ENCODE data around the gene CABP4.

Gene CABP4

DNA sequence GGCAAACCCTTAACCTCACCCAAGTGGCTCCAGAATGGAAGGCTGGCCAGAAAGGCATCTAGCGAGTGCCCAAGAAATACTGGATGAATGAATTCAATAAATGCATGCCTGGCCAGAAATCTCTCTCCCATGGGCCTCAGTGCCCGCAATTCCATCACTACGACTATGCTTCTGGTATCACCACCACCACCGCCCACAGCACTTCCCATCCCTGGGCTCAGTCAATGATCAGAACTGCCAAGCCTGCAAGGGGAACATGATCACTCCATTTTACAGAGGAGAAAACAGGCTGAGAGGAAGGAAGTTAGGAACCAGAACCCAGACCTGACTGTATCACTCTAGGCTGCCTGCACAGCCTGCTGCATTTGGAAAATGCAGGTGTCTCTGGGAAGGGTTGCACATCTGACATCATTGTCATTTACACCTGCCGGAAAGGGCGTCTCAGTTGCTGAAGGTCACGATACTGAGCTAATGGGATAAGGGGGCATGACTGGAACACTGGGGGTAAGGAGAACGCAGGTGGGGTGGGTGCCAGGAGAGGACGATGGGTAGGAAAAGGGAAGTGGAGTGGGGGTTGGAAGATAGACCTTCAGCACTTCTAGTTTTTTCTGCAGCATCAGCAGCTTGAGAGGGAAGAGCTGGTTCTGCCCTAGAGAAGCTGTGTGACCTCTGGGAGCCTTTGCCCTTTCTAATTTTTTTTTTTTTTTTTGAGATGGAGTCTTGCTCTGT lies 5.9 kb upstream of the CABP4 start:
- no peaks in the 10 kb centered on the region for H3K9me3 Mint-ChIP-seq
- H3K27ac Mint-ChIP-seq, result peak overlapping the region; percentile 80
- no peaks in the 10 kb centered on the region for H3K27me3 Mint-ChIP-seq
- DNase-seq (no peak), ATAC-seq (replicated peaks) (peak; percentile 12 to 36)
- peaks cover 47 to 81% of the 10 kb centered on the region in 2 donors for H3K4me1 Mint-ChIP-seq
- H3K4me3 Mint-ChIP-seq, result no peak overlapping the region
- H3K36me3 Mint-ChIP-seq, result no peaks in the 10 kb centered on the region

- Mint-ChIP-seq H3K36me3 (no peaks in the 10 kb centered on the region), H3K27ac (peak overlapping the region; percentile 94), H3K27me3 (no peaks in the 10 kb centered on the region), H3K4me3 (peak overlapping the region in 1 of 2 donors; percentile 32), H3K9me3 (no peaks in the 10 kb centered on the region), H3K4me1 (peaks cover 38 to 81% of the 10 kb centered on the region in 2 donors)
- ATAC-seq (replicated peaks) (no peak), DNase-seq (no peak)
Measured at GRCh38 chr11:67450796-67451657, 4.1 kb upstream of the CABP4 start.

- no peak for DNase-seq
- no peaks in the 10 kb centered on the region for H3K36me3 Mint-ChIP-seq
- peak overlapping the region; percentile 94 for H3K27ac Mint-ChIP-seq
- ATAC-seq (replicated peaks), result no peak
- H3K27me3 Mint-ChIP-seq, result no peaks in the 10 kb centered on the region
- H3K4me1 Mint-ChIP-seq, result peaks cover 36 to 82% of the 10 kb centered on the region in 2 donors
- H3K4me3 Mint-ChIP-seq, result peak overlapping the region; percentile 32 to 51
- H3K9me3 Mint-ChIP-seq, result no peaks in the 10 kb centered on the region
Measured at GRCh38 chr11:67451658-67451976, 3.5 kb upstream of the CABP4 start.

DNA sequence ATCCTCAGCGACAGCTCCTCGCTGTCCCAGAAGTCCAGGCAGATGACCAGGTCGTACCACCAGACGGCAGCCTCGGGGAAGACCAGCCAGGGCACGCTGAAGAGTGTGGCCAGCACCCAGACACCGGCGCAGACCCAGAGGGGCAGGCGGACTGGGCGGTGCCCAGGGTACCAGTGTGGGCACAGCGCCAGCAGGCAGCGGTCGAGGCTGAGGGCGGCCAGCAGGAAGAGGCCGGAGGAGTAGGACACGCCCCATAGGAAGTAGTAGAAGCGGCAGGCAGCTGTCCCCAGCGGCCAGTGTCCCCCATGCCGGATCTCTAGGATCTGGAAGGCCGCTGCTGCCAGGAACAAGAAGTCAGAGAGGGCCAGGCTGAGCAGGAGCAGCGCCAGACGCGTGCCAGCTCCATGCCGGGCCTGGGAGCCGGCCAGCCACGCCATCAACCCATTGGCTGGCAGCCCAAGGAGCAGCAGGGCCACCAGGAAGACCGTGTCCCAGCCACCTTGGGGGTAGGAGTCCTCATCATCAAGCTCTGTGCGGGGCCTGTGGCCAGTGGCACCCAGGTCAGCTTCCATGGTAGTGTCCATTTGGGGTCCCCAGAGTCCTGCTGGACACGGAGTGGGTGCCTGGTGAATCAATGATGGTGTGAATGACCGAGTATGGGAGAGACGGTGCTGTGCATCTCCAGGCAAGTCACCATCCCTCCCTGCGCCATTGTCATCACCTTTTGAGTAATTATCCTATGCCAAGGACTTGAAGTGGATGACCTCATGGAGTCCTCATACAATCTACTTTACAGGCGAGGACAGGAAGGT lies 2.8 kb upstream of the CABP4 start, which contains the start of gene GPR152:
TSS of gene GPR152 (minus strand) at position 589 of the 812 bp plus-strand sequence. CDS start at position 584, 5 bp downstream.
- Mint-ChIP-seq H3K27ac (peak within 1 kb of the TSS; percentile 94), H3K9me3 (no peaks in the 10 kb centered on the region), H3K36me3 (no peaks in the 10 kb centered on the region), H3K4me1 (peaks cover 39 to 83% of the 10 kb centered on the region in 2 donors), H3K27me3 (no peaks in the 10 kb centered on the region), H3K4me3 (peak within 1 kb of the TSS; percentile 32 to 51)
- DNase-seq, result no peak
- no peak for ATAC-seq (replicated peaks)

DNA sequence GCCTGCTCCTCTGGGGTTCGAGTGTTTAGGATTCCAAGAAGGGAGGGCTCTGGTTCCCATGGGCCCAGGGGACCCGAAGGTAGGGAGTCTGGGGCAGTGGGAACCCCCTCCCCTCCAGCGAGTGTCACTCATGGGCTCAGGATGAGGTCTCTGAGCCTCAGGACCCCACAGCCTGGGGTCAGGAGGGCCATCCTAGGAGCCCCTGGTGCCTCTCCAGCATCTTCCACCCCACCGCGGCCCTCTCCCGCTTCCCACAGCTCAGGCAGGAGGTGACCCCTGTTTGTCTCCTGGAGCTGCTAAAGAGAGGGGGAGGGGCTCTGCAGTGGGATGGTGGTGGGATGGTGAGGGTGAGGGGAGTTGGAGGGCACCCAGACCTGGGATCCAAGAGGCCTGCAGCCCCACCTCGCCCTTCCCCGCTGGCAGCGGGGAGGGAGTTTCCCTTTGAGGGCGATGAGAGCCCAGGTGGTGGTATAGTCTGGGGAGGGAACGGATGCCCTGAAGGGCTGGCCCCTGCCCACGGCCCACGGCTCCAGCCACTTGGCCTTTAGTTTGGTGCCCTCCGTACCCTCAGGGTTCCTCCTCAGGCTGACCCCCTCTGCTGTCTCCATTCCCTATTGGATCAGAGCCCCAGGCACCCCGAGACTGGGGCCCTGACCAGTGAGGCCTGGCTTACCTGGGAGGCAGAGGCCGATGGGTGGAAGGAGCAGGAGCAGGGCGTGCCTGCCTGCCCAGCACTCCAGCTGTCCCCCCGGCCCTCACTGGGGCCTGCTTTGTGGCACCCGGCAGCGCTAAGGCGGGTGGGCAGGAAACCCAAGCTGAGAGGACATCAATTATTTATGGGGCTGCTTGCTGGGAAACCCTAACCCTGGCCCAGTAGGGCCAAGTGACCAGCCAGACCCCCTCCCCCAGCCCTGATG lies 1.1 kb upstream of the CABP4 start:
- Mint-ChIP-seq H3K4me1 (peaks cover 35 to 84% of the 10 kb centered on the region in 2 donors), H3K36me3 (no peaks in the 10 kb centered on the region), H3K4me3 (no peak overlapping the region), H3K27me3 (no peaks in the 10 kb centered on the region), H3K9me3 (no peaks in the 10 kb centered on the region), H3K27ac (no peak overlapping the region)
- no peak for DNase-seq
- no peak for ATAC-seq (replicated peaks)

DNA sequence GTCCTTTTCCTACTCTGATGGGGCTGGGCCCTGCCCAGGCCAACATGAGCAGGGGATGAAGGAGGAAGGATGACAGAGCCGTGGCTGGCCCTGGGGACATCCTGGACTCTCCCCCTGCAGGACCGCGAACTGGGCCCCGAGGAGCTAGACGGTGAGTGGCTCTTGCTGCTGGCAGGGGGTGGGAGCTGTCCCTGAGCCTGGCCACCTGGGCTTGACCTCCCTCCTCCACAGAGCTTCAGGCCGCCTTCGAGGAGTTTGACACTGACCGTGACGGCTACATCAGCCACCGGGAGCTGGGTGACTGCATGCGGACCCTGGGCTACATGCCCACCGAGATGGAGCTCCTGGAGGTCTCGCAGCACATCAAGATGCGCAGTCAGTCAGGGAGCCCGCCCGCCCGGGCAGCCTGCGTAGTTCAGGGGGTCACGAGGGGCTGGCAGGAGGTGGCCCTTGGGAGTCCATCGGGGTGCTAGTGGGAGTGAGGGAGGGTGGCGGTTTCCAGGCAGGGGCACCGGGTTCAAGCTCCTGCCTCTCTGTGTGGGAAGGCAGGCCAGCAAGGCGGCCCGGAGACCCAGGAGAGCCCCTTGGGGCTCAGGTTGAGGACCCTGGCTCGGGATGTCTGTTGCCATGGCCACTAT lies 1.0 kb downstream of the CABP4 start:
- Mint-ChIP-seq H3K4me3 (no peak overlapping the region), H3K27me3 (no peaks in the 10 kb centered on the region), H3K27ac (no peak overlapping the region), H3K36me3 (no peaks in the 10 kb centered on the region), H3K9me3 (no peaks in the 10 kb centered on the region), H3K4me1 (peaks cover 36 to 84% of the 10 kb centered on the region in 2 donors)
- ATAC-seq (replicated peaks), result no peak
- no peak for DNase-seq

GRCh38 chr11:67457453-67457852 lies 2.3 kb downstream of the CABP4 start:
- H3K36me3 Mint-ChIP-seq, result no peaks in the 10 kb centered on the region
- ATAC-seq (replicated peaks) (no peak), DNase-seq (no peak)
- no peaks in the 10 kb centered on the region for H3K27me3 Mint-ChIP-seq
- peak overlapping the region; percentile 60 for H3K27ac Mint-ChIP-seq
- no peaks in the 10 kb centered on the region for H3K9me3 Mint-ChIP-seq
- no peak overlapping the region for H3K4me3 Mint-ChIP-seq
- peaks cover 30 to 73% of the 10 kb centered on the region in 2 donors for H3K4me1 Mint-ChIP-seq

GRCh38 chr11:67458266-67458665 lies 3.1 kb downstream of the CABP4 start:
- Mint-ChIP-seq H3K27ac (peak overlapping the region; percentile 96), H3K27me3 (no peaks in the 10 kb centered on the region), H3K4me3 (no peak overlapping the region), H3K4me1 (peaks cover 35 to 75% of the 10 kb centered on the region in 2 donors), H3K9me3 (no peaks in the 10 kb centered on the region), H3K36me3 (no peaks in the 10 kb centered on the region)
- ATAC-seq (replicated peaks) (no peak), DNase-seq (no peak)

DNA sequence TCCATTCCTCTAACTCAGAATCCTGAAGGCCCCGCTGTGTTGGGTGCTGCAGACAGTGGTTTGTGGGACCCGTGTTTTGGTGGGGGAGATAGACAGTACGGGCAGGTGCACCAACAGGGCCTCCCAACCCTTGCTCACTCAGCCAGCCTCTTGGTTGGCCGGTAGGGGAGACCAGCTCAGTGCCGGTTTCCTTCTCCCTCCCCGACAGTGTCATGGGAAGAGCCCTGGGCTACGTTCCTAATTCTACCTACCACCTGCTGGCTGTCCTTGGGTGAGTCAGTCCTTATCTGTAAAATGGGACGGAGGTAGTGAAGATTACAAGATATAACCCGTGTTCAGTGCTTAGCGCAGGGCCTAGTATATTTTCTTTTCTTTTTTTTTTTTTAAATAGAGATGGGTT lies 8.0 kb downstream of the CABP4 start:
- no peak for DNase-seq
- no peaks in the 10 kb centered on the region for H3K27me3 Mint-ChIP-seq
- no peaks in the 10 kb centered on the region for H3K9me3 Mint-ChIP-seq
- peaks cover 9 to 21% of the 10 kb centered on the region in 2 donors for H3K36me3 Mint-ChIP-seq
- H3K27ac Mint-ChIP-seq, result peak overlapping the region; percentile 47
- H3K4me3 Mint-ChIP-seq, result no peak overlapping the region
- H3K4me1 Mint-ChIP-seq, result peaks cover 43 to 82% of the 10 kb centered on the region in 2 donors
- ATAC-seq (replicated peaks), result no peak

GRCh38 chr11:67463680-67464410 lies 8.7 kb downstream of the CABP4 start:
- Mint-ChIP-seq H3K4me3 (peak overlapping the region; percentile 94 to 99), H3K27me3 (no peaks in the 10 kb centered on the region), H3K4me1 (peaks cover 46 to 80% of the 10 kb centered on the region in 2 donors), H3K36me3 (peaks cover 12 to 21% of the 10 kb centered on the region in 2 donors), H3K9me3 (no peaks in the 10 kb centered on the region), H3K27ac (peak overlapping the region; percentile 98)
- DNase-seq (no peak), ATAC-seq (replicated peaks) (no peak)

DNA sequence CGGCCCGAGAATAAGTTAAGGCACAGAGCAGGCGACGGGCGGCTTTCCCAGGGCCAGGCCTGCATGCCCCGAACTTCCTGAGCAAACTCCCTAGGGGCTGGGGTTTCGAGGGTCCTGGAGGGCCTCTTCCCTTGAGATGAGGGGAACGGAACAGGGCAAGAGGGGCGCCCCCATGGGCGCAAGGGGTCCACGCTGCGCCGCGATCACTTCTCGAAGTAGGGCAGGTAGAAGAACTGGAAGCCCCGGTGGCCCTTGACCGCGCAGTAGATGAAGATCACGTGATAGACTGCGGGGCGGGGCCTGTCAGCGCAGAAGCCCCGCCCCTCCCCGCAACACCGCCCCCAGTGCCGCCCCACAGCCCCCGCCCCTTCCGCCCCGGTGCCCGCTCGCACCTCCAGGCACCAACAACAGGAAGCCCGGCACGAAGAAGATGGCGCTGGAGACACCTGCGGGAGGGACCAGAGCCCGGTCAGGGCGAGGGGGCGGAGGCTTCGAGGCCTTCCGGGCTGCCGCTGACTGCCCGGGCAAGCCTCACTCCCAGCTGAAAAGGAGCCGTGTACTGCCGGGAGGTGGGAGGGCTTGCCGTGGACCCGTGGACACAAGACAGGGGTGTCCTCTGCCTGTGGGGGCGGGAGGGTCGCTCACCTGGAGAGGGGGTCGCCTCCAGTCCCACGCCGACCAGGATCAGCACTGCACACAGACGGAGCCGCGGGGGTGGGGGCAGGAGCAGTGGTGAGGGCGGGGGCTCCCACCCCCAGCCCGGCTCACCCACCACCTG lies 9.4 kb downstream of the CABP4 start:
- Mint-ChIP-seq H3K9me3 (no peaks in the 10 kb centered on the region), H3K36me3 (peaks cover 12 to 21% of the 10 kb centered on the region in 2 donors), H3K4me3 (peak overlapping the region; percentile 94 to 99), H3K27me3 (no peaks in the 10 kb centered on the region), H3K27ac (peak overlapping the region; percentile 98), H3K4me1 (peaks cover 41 to 73% of the 10 kb centered on the region in 2 donors)
- ATAC-seq (replicated peaks) (peak; percentile 76), DNase-seq (peak; percentile 90)

DNA sequence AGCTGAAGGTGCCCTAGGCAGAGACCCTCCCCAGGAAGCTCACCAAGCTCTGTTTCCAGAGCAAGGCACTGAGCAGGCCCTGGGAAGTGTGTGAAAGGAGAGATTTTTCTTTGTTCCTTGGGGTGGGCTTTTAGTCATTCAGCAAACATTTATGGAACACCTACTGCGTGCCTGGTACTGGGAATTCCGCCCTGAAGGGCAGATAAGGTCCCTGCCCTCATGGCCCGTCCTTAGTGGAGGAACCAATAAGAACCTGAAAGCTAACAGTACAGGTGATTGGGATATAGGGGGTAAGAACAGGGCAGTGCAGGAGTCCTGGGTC lies 10.0 kb downstream of the CABP4 start:
- DNase-seq, result no peak
- Mint-ChIP-seq H3K4me3 (peak overlapping the region; percentile 94 to 99), H3K27me3 (no peaks in the 10 kb centered on the region), H3K27ac (peak overlapping the region; percentile 98), H3K4me1 (peaks cover 37 to 72% of the 10 kb centered on the region in 2 donors), H3K36me3 (peaks cover 12 to 21% of the 10 kb centered on the region in 2 donors), H3K9me3 (no peaks in the 10 kb centered on the region)
- ATAC-seq (replicated peaks), result no peak
